GM23338 (cell line): Measurements from ENCODE around the gene ACSL3. TPM values are rescaled to one million over a fixed set of nuclear protein-coding genes. Genes with fewer than 3 reads are reported as not detected.

Experiments
- ATAC-seq: fragments of 200-7000 bp; cut with Tn5 transposase; 3 replicates; pipeline ENCODE4 v1.9.1; 2020
- DNase-seq: peaks from one replicate; pipeline ENCODE4 v3.0.0-alpha.2; 2015; ENCODE audit warnings: low spot score
- H2AFZ ChIP-seq: fragments of 200-600 bp; sonication (generic); 2 replicates; pipeline ENCODE4 v1.8.0; 2016; ENCODE audit warnings: antibody characterized with exemption, mild to moderate bottlenecking, moderate library complexity
- H3F3A ChIP-seq: fragments of 200-600 bp; sonication (generic); replicated peaks from 2 replicates; pipeline ENCODE4 v1.8.0; 2017; ENCODE audit warnings: antibody characterized with exemption, mixed run types, low read depth
- H3K27ac ChIP-seq: fragments of 200-600 bp; sonication (generic); 2 replicates; pipeline ENCODE4 v1.6.1; 2016; ENCODE audit warnings: low read depth
- H3K27me3 ChIP-seq: fragments of 200-600 bp; sonication (generic); 2 replicates; pipeline ENCODE4 v1.8.0; 2016; ENCODE audit warnings: mild to moderate bottlenecking, mixed run types, moderate library complexity; ENCODE audit not compliant: insufficient read depth
- H3K36me3 ChIP-seq: fragments of 200-600 bp; sonication (generic); 2 replicates; pipeline ENCODE4 v1.8.0; 2016; ENCODE audit warnings: mild to moderate bottlenecking; ENCODE audit not compliant: insufficient read depth
- H3K4me1 ChIP-seq: fragments of 200-600 bp; sonication (generic); 2 replicates; pipeline ENCODE4 v1.8.0; 2016; ENCODE audit warnings: mild to moderate bottlenecking, moderate library complexity; ENCODE audit not compliant: insufficient read depth
- H3K4me2 ChIP-seq: fragments of 200-600 bp; sonication (generic); 2 replicates; pipeline ENCODE4 v1.7.1; 2017; ENCODE audit warnings: mixed run types
- H3K4me3 ChIP-seq: fragments of 200-600 bp; sonication (generic); 2 replicates; pipeline ENCODE4 v1.6.1; 2016; ENCODE audit warnings: mixed run types
- H3K79me2 ChIP-seq: fragments of 200-600 bp; sonication (generic); replicated peaks from 2 replicates; pipeline ENCODE4 v1.8.0; 2017; ENCODE audit warnings: mild to moderate bottlenecking; ENCODE audit not compliant: insufficient read depth
- H3K9me2 ChIP-seq: fragments of 200-600 bp; sonication (generic); 2 replicates; pipeline ENCODE4 v1.8.0; 2017; ENCODE audit not compliant: insufficient read depth
- H4K20me1 ChIP-seq: fragments of 200-600 bp; sonication (generic); replicated peaks from 2 replicates; pipeline ENCODE4 v1.8.0; 2017; ENCODE audit warnings: mild to moderate bottlenecking; ENCODE audit not compliant: insufficient read depth
- H3K27ac Mint-ChIP-seq: 2 replicates; pipeline ENCODE4 v1.8.0; 2020; ENCODE audit warnings: inconsistent platforms, mild to moderate bottlenecking, moderate library complexity, mixed read lengths
- H3K27me3 Mint-ChIP-seq: 3 replicates; pipeline ENCODE4 v1.8.0; 2022; ENCODE audit warnings: low read depth, mild to moderate bottlenecking, moderate library complexity, mixed read lengths, inconsistent platforms; ENCODE audit not compliant: insufficient read depth, poor library complexity
- H3K36me3 Mint-ChIP-seq: 3 replicates; pipeline ENCODE4 v1.8.0; 2021; ENCODE audit warnings: low read depth, mild to moderate bottlenecking, inconsistent platforms, moderate library complexity, mixed read lengths
- H3K4me1 Mint-ChIP-seq: 3 replicates; pipeline ENCODE4 v1.8.0; 2020; ENCODE audit warnings: mild to moderate bottlenecking, inconsistent platforms, mixed read lengths
- H3K4me3 Mint-ChIP-seq: 3 replicates; pipeline ENCODE4 v1.8.0; 2021; ENCODE audit warnings: moderate library complexity, mild to moderate bottlenecking, inconsistent platforms, mixed read lengths
- H3K9me3 Mint-ChIP-seq: 3 replicates; pipeline ENCODE4 v1.8.0; 2020; ENCODE audit warnings: moderate library complexity, mild to moderate bottlenecking, inconsistent platforms, mixed read lengths
- CREB1 ChIP-seq: fragments of 250-450 bp; sonication (Bioruptor Pico); IDR thresholded peaks from 2 replicates; pipeline ENCODE4 v1.5.0; 2020; ENCODE audit warnings: low read depth, mild to moderate bottlenecking, moderate library complexity
- EZH2phosphoT487 ChIP-seq: fragments of 200-600 bp; sonication (generic); IDR thresholded peaks from one replicate; pipeline ENCODE4 v1.8.1; 2018; ENCODE audit warnings: antibody characterized with exemption; ENCODE audit not compliant: unreplicated experiment
- JUNB ChIP-seq: IDR thresholded peaks from one replicate; pipeline ENCODE4 v1.6.1; 2016; ENCODE audit warnings: antibody characterized with exemption; ENCODE audit not compliant: unreplicated experiment
- NANOG ChIP-seq: IDR thresholded peaks from 2 replicates; pipeline ENCODE4 v1.6.1; 2016; ENCODE audit warnings: antibody characterized with exemption, borderline replicate concordance
- POLR2AphosphoS5 ChIP-seq: IDR thresholded peaks from 2 replicates; pipeline ENCODE4 v1.6.1; 2016; ENCODE audit warnings: antibody characterized with exemption, low read depth
- STAT1 ChIP-seq: IDR thresholded peaks from one replicate; pipeline ENCODE4 v1.6.1; 2016; ENCODE audit warnings: antibody characterized with exemption; ENCODE audit not compliant: unreplicated experiment
- ZNF114 ChIP-seq: fragments of 250-450 bp; sonication (Bioruptor Pico); IDR thresholded peaks from 2 replicates; pipeline ENCODE4 v1.5.0; 2020; ENCODE audit warnings: mild to moderate bottlenecking, moderate library complexity
- ZNF331 ChIP-seq: fragments of 250-450 bp; sonication (Bioruptor Pico); IDR thresholded peaks from 2 replicates; pipeline ENCODE4 v1.5.0; 2020; ENCODE audit warnings: low read depth, mild to moderate bottlenecking, moderate library complexity
- polyA plus RNA-seq: library from polyadenylated mRNA; unstranded; fragments of >200 nt; fragmentation: Nextera tagmentation; extraction: Ambion mirVana; gene quantifications from 2 replicates; pipeline ENCODE4 v1.2.1, GENCODE V29; 2016
- total RNA-seq: library from RNA; depleted of rRNA; stranded (reverse); fragments of >200 nt; shearing (Covaris generic); gene quantifications from 2 replicates; pipeline ENCODE4 v1.2.3, GENCODE V29; 2014
- TF ChIP-seq, protein P1 (sequence below): fragments of 250-450 bp; sonication (Bioruptor Pico); IDR thresholded peaks from 2 replicates; pipeline ENCODE4 v1.5.0; 2020; ENCODE audit warnings: mild to moderate bottlenecking, moderate library complexity
- TF ChIP-seq, protein P2 (sequence below), 2 experiments: fragments of 200-600 bp in 1 of 2; sonication (generic) in 1 of 2; conservative IDR thresholded peaks; 2 replicates each; pipeline versions ENCODE4 v1.5.1 to v1.6.1; 2016 to 2017; ENCODE audit warnings: antibody characterized with exemption in 2 of 2, low read depth in 2 of 2, mild to moderate bottlenecking in 2 of 2, moderate library complexity in 1 of 2
- TF ChIP-seq, protein P3 (sequence below): IDR thresholded peaks from 2 replicates; pipeline ENCODE4 v1.6.1; 2016; ENCODE audit warnings: antibody characterized with exemption

The ACSL3 gene
- total and polyA plus RNA-seq, 2 experiments from 2014 or later, result 55.3 to 130 TPM

DNA sequence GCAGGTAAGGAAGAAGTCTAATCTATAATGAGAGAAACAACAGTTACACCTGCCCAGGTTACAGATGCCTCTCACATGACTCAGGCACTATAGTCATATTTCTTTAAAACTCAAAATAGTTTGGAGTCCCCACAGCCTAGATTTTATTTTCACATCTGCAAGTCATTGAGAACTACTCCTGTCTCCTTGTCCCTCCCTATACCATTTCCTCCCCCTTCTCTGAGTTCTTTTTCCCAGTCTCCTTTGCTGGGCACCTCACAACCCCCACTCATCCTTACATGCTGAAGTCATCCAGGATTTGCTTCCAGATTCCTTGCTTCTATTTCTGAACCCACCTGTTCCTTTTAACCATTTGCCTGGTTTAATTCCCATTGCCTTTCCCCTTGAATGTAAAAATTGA lies 118.0 kb downstream of the ACSL3 start:
- TF ChIP-seq, protein P1, sequence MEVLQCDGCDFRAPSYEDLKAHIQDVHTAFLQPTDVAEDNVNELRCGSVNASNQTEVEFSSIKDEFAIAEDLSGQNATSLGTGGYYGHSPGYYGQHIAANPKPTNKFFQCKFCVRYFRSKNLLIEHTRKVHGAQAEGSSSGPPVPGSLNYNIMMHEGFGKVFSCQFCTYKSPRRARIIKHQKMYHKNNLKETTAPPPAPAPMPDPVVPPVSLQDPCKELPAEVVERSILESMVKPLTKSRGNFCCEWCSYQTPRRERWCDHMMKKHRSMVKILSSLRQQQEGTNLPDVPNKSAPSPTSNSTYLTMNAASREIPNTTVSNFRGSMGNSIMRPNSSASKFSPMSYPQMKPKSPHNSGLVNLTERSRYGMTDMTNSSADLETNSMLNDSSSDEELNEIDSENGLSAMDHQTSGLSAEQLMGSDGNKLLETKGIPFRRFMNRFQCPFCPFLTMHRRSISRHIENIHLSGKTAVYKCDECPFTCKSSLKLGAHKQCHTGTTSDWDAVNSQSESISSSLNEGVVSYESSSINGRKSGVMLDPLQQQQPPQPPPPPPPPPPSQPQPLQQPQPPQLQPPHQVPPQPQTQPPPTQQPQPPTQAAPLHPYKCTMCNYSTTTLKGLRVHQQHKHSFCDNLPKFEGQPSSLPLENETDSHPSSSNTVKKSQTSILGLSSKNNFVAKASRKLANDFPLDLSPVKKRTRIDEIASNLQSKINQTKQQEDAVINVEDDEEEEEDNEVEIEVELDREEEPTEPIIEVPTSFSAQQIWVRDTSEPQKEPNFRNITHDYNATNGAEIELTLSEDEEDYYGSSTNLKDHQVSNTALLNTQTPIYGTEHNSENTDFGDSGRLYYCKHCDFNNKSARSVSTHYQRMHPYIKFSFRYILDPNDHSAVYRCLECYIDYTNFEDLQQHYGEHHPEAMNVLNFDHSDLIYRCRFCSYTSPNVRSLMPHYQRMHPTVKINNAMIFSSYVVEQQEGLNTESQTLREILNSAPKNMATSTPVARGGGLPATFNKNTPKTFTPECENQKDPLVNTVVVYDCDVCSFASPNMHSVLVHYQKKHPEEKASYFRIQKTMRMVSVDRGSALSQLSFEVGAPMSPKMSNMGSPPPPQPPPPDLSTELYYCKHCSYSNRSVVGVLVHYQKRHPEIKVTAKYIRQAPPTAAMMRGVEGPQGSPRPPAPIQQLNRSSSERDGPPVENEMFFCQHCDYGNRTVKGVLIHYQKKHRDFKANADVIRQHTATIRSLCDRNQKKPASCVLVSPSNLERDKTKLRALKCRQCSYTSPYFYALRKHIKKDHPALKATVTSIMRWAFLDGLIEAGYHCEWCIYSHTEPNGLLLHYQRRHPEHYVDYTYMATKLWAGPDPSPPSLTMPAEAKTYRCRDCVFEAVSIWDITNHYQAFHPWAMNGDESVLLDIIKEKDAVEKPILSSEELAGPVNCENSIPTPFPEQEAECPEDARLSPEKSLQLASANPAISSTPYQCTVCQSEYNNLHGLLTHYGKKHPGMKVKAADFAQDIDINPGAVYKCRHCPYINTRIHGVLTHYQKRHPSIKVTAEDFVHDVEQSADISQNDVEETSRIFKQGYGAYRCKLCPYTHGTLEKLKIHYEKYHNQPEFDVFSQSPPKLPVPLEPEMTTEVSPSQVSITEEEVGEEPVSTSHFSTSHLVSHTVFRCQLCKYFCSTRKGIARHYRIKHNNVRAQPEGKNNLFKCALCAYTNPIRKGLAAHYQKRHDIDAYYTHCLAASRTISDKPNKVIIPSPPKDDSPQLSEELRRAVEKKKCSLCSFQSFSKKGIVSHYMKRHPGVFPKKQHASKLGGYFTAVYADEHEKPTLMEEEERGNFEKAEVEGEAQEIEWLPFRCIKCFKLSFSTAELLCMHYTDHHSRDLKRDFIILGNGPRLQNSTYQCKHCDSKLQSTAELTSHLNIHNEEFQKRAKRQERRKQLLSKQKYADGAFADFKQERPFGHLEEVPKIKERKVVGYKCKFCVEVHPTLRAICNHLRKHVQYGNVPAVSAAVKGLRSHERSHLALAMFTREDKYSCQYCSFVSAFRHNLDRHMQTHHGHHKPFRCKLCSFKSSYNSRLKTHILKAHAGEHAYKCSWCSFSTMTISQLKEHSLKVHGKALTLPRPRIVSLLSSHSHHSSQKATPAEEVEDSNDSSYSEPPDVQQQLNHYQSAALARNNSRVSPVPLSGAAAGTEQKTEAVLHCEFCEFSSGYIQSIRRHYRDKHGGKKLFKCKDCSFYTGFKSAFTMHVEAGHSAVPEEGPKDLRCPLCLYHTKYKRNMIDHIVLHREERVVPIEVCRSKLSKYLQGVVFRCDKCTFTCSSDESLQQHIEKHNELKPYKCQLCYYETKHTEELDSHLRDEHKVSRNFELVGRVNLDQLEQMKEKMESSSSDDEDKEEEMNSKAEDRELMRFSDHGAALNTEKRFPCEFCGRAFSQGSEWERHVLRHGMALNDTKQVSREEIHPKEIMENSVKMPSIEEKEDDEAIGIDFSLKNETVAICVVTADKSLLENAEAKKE (CRISPR knock-in tag), result no peak
- TF ChIP-seq ZNF114 (CRISPR knock-in tag) (no peak), NANOG (no peak), EZH2phosphoT487 (no peak), POLR2AphosphoS5 (no peak), CREB1 (CRISPR knock-in tag) (no peak), JUNB (no peak), STAT1 (no peak), ZNF331 (CRISPR knock-in tag) (no peak)
- TF ChIP-seq, protein P2, sequence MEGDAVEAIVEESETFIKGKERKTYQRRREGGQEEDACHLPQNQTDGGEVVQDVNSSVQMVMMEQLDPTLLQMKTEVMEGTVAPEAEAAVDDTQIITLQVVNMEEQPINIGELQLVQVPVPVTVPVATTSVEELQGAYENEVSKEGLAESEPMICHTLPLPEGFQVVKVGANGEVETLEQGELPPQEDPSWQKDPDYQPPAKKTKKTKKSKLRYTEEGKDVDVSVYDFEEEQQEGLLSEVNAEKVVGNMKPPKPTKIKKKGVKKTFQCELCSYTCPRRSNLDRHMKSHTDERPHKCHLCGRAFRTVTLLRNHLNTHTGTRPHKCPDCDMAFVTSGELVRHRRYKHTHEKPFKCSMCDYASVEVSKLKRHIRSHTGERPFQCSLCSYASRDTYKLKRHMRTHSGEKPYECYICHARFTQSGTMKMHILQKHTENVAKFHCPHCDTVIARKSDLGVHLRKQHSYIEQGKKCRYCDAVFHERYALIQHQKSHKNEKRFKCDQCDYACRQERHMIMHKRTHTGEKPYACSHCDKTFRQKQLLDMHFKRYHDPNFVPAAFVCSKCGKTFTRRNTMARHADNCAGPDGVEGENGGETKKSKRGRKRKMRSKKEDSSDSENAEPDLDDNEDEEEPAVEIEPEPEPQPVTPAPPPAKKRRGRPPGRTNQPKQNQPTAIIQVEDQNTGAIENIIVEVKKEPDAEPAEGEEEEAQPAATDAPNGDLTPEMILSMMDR (conservative IDR thresholded peaks at IDR 0.05; ENCODE audit: low read depth in 2 of 2), result no peak
- TF ChIP-seq, protein P3, sequence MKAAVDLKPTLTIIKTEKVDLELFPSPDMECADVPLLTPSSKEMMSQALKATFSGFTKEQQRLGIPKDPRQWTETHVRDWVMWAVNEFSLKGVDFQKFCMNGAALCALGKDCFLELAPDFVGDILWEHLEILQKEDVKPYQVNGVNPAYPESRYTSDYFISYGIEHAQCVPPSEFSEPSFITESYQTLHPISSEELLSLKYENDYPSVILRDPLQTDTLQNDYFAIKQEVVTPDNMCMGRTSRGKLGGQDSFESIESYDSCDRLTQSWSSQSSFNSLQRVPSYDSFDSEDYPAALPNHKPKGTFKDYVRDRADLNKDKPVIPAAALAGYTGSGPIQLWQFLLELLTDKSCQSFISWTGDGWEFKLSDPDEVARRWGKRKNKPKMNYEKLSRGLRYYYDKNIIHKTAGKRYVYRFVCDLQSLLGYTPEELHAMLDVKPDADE, result no peak
- H3K4me1 ChIP-seq, result peaks cover 7% of the 10 kb centered on the region; the same call in 1 of the 2 replicates
- no peaks in the 10 kb centered on the region for H4K20me1 ChIP-seq
- ATAC-seq, result no peak
- Mint-ChIP-seq H3K27ac (peak overlapping the region; percentile 68; the same call in 1 of the 2 replicates), H3K36me3 (peaks cover 4% of the 10 kb centered on the region; the same call in 1 of the 3 replicates), H3K9me3 (peaks cover 3% of the 10 kb centered on the region; the same call in 2 of the 3 replicates), H3K4me1 (peaks cover 22% of the 10 kb centered on the region), H3K27me3 (peaks cover 10% of the 10 kb centered on the region), H3K4me3 (no peak overlapping the region)
- no peak overlapping the region for H2AFZ ChIP-seq
- H3F3A ChIP-seq, result no peaks in the 10 kb centered on the region
- H3K4me2 ChIP-seq, result no peak overlapping the region
- H3K27me3 ChIP-seq, result no peaks in the 10 kb centered on the region
- no peaks in the 10 kb centered on the region for H3K79me2 ChIP-seq
- DNase-seq, result peak; percentile 8
- H3K9me2 ChIP-seq, result peaks cover 15% of the 10 kb centered on the region; the same call in 1 of the 2 replicates
- H3K4me3 ChIP-seq, result no peak overlapping the region
- H3K36me3 ChIP-seq, result no peaks in the 10 kb centered on the region
- H3K27ac ChIP-seq, result no peak overlapping the region
